Large intestine (tissue), 3 donors: ENCODE results near the gene ARL16. TPM values are rescaled to one million over a fixed set of nuclear protein-coding genes. Genes with fewer than 3 reads are reported as not detected.

Source experiments
- DNase-seq, 2 donors: peaks; one replicate each; pipeline versions ENCODE4 v3.0.0 to v3.0.0-alpha.2; 2013
- H3K27ac ChIP-seq: one replicate; pipeline ENCODE4 v1.5.1; 2013; ENCODE audit warnings: low read length
- H3K27me3 ChIP-seq: 2 replicates; pipeline ENCODE4 v1.6.1; 2013; ENCODE audit warnings: low read length; ENCODE audit not compliant: control insufficient read depth, insufficient read depth
- H3K36me3 ChIP-seq: 2 replicates; pipeline ENCODE4 v1.6.1; 2013; ENCODE audit warnings: low read length; ENCODE audit not compliant: control insufficient read depth, insufficient read depth
- H3K4me1 ChIP-seq: one replicate; pipeline ENCODE4 v1.6.1; 2013; ENCODE audit warnings: low read length; ENCODE audit not compliant: control insufficient read depth, insufficient read depth
- H3K4me3 ChIP-seq: one replicate; pipeline ENCODE4 v1.5.1; 2013; ENCODE audit warnings: low read length
- H3K9me3 ChIP-seq: one replicate; pipeline ENCODE4 v1.6.1; 2013; ENCODE audit warnings: mild to moderate bottlenecking, low read depth, low read length, moderate library complexity; ENCODE audit not compliant: control insufficient read depth
- WGBS: methylation state at CpG from one replicate; pipeline ENCODE4 v1.1.5; 2013; ENCODE audit warnings: low lambda C conversion rate; ENCODE audit not compliant: insufficient coverage; 5-methylcytosine and 5-hydroxymethylcytosine counted together
- polyA plus RNA-seq: library from polyadenylated mRNA; unstranded; fragments of 120-200 nt; gene quantifications from one replicate; pipeline ENCODE4 v1.2.1, GENCODE V29; 2013

Gene ARL16
- polyA plus RNA-seq, 1 donor, result 44.8 TPM

GRCh38 chr17:81719410-81720266 lies 36.0 kb upstream of the ARL16 start:
- H3K9me3 ChIP-seq, result no peaks in the 10 kb centered on the region
- peaks cover 12% of the 10 kb centered on the region for H3K4me1 ChIP-seq
- no peak for DNase-seq
- no peaks in the 10 kb centered on the region for H3K27me3 ChIP-seq
- H3K4me3 ChIP-seq, result no peak overlapping the region
- no CpG with 5 or more reads among the region's 33 CpGs for WGBS
- H3K36me3 ChIP-seq, result peaks cover 21% of the 10 kb centered on the region
- no peak overlapping the region for H3K27ac ChIP-seq

- Histone ChIP-seq H3K9me3 (no peaks in the 10 kb centered on the region), H3K4me1 (peaks cover 24% of the 10 kb centered on the region), H3K4me3 (no peak overlapping the region), H3K27ac (no peak overlapping the region), H3K27me3 (no peaks in the 10 kb centered on the region), H3K36me3 (peaks cover 21% of the 10 kb centered on the region)
- WGBS, result no CpG with 5 or more reads among the region's 9 CpGs
- no peak for DNase-seq
Observed at GRCh38 chr17:81717766-81718089, 34.1 kb upstream of the ARL16 start.

DNA sequence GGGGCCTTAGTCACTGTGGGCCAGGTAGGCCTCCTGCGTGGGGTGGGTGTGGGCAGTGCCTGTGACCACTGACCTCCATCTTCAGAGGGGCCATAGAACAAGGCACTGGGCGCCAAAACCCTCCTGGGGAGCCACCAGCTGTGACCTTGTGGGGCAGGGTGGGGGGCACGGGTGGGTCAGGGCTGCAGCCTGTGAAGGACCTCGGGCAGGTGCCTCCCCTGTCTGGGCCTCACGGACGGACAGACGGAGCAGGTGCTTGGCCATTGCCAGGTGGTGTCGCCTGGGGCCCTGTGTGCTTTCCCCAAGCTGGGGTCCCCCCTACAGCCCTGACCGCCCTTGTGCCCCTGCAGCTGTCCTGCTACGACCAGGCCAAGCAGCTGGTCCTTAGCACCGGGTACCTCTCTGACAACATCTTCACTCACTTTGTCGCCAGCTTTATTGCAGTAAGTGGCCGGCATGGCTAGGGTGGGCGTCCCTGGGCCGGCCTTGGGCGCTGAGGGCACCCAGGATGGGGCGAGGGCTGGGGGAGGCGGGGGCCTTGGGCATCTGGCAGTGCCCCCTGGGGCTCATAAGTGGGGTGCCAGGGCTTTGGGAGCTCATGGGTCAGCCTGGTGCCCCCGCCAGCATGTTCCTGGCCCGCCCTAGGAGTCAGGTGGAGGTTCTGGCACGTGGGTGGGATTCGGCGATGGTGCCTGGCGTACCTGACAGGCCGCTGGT lies 33.6 kb upstream of the ARL16 start:
- Histone ChIP-seq H3K9me3 (no peaks in the 10 kb centered on the region), H3K27me3 (no peaks in the 10 kb centered on the region), H3K36me3 (peaks cover 21% of the 10 kb centered on the region), H3K27ac (no peak overlapping the region), H3K4me1 (peaks cover 20% of the 10 kb centered on the region), H3K4me3 (no peak overlapping the region)
- no peak for DNase-seq
- no CpG with 5 or more reads among the region's 25 CpGs for WGBS

GRCh38 chr17:81716674-81716996 lies 33.0 kb upstream of the ARL16 start:
- Histone ChIP-seq H3K27me3 (no peaks in the 10 kb centered on the region), H3K27ac (no peak overlapping the region), H3K4me1 (peaks cover 20% of the 10 kb centered on the region), H3K9me3 (no peaks in the 10 kb centered on the region), H3K4me3 (no peak overlapping the region), H3K36me3 (peaks cover 21% of the 10 kb centered on the region)
- WGBS, result no CpG with 5 or more reads among the region's 12 CpGs
- DNase-seq, result no peak

GRCh38 chr17:81715872-81716673 lies 32.5 kb upstream of the ARL16 start:
- H3K27ac ChIP-seq, result no peak overlapping the region
- WGBS, result no CpG with 5 or more reads among the region's 43 CpGs
- peaks cover 21% of the 10 kb centered on the region for H3K36me3 ChIP-seq
- H3K4me1 ChIP-seq, result peaks cover 25% of the 10 kb centered on the region
- no peak overlapping the region for H3K4me3 ChIP-seq
- peaks cover 4% of the 10 kb centered on the region for H3K27me3 ChIP-seq
- no peaks in the 10 kb centered on the region for H3K9me3 ChIP-seq
- no peak for DNase-seq

GRCh38 chr17:81715107-81715871 lies 31.7 kb upstream of the ARL16 start:
- DNase-seq, result no peak
- Histone ChIP-seq H3K4me1 (peaks cover 32% of the 10 kb centered on the region), H3K9me3 (no peaks in the 10 kb centered on the region), H3K4me3 (no peak overlapping the region), H3K27me3 (peaks cover 5% of the 10 kb centered on the region), H3K27ac (no peak overlapping the region), H3K36me3 (peaks cover 21% of the 10 kb centered on the region)
- WGBS, result no CpG with 5 or more reads among the region's 32 CpGs

DNA sequence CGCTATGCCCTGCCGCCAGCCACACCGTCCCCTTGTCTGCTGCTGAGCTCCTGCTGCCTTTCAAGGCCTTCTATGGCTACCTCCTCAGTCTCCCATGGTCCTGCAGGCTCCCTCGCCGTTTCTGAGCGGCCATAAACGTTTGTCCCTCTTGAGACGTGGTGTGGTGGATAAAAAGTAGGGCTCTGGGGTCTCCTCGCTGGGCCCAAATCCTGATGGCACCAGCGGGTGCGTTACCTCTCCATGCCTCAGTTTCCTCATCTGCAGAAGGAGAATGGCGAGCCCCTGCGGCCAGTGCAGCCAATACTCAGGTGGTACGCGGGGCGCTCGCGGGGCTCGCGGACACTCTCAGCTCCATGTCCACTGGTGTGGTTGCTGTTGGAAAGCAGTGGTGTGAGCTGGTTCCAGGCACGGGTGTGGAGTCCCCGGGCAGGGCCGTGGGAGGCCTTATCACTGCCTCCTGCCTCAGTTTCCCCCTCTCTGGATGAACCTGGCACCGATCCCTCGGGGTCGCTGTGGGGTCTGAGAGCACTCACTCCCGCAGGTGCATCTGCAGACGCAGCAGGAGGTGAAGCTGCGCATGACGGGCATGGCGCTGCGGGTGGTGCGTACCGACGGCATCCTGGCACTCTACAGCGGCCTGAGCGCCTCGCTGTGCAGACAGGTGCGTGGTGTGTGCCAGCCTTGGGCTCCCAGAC lies 31.0 kb upstream of the ARL16 start:
- Histone ChIP-seq H3K27ac (peak overlapping the region; percentile 50), H3K4me3 (peak overlapping the region; percentile 58), H3K36me3 (peaks cover 17% of the 10 kb centered on the region), H3K27me3 (peaks cover 5% of the 10 kb centered on the region), H3K9me3 (no peaks in the 10 kb centered on the region), H3K4me1 (peaks cover 38% of the 10 kb centered on the region)
- DNase-seq, result no peak
- WGBS, result no CpG with 5 or more reads among the region's 39 CpGs

- Histone ChIP-seq H3K27ac (peak overlapping the region; percentile 50), H3K4me3 (peak overlapping the region; percentile 58), H3K36me3 (peaks cover 20% of the 10 kb centered on the region), H3K9me3 (no peaks in the 10 kb centered on the region), H3K27me3 (peaks cover 5% of the 10 kb centered on the region), H3K4me1 (peaks cover 38% of the 10 kb centered on the region)
- no CpG with 5 or more reads among the region's 36 CpGs for WGBS
- peak; percentile 47 to 64 for DNase-seq
Observed at GRCh38 chr17:81713556-81714411, 30.2 kb upstream of the ARL16 start.

GRCh38 chr17:81713004-81713555 lies 29.5 kb upstream of the ARL16 start:
- WGBS, result no CpG with 5 or more reads among the region's 18 CpGs
- Histone ChIP-seq H3K27me3 (peaks cover 5% of the 10 kb centered on the region), H3K4me3 (peak overlapping the region; percentile 58), H3K27ac (peak overlapping the region; percentile 50), H3K4me1 (peaks cover 38% of the 10 kb centered on the region), H3K36me3 (peaks cover 20% of the 10 kb centered on the region), H3K9me3 (no peaks in the 10 kb centered on the region)
- no peak for DNase-seq
